HepG2 (cell line): Measurements from ENCODE around the gene TTLL1. TPM values are rescaled to one million over a fixed set of nuclear protein-coding genes. Genes with fewer than 3 reads are reported as not detected.

Source experiments
- DNMT1 ChIP-seq: sonication (generic); formaldehyde crosslinking; IDR thresholded peaks from 2 replicates; pipeline ENCODE4 v1.5.1; 2020; ENCODE audit warnings: mild to moderate bottlenecking, missing genetic modification reagents
- ETS1 ChIP-seq: sonication (generic); formaldehyde crosslinking; IDR thresholded peaks from 2 replicates; pipeline ENCODE4 v1.4.0; 2020; ENCODE audit warnings: missing genetic modification reagents
- FOXP1 ChIP-seq, 2 experiments: fragments of 450-650 bp in 1 of 2; IDR thresholded peaks; 2 replicates each; pipeline ENCODE4 v1.6.1; 2017 to 2018; ENCODE audit warnings: antibody characterized with exemption in 1 of 2
- IRF2 ChIP-seq: IDR thresholded peaks from 2 replicates; pipeline ENCODE4 v1.6.1; 2018; ENCODE audit warnings: missing genetic modification reagents, missing compliant biosample characterization
- LBX2 ChIP-seq: sonication (generic); formaldehyde crosslinking; IDR thresholded peaks from 2 replicates; pipeline ENCODE4 v1.5.0; 2020; ENCODE audit warnings: missing genetic modification reagents, mild to moderate bottlenecking, borderline replicate concordance
- PATZ1 ChIP-seq: sonication (generic); formaldehyde crosslinking; IDR thresholded peaks from 2 replicates; pipeline ENCODE4 v1.4.0; 2020; ENCODE audit warnings: missing genetic modification reagents
- REL ChIP-seq: sonication (generic); formaldehyde crosslinking; conservative IDR thresholded peaks from 2 replicates; pipeline ENCODE4 v1.8.0; 2022; ENCODE audit warnings: mild to moderate bottlenecking, missing genetic modification reagents, moderate library complexity
- STAT6 ChIP-seq: sonication (generic); formaldehyde crosslinking; IDR thresholded peaks from 2 replicates; pipeline ENCODE4 v1.4.0; 2020; ENCODE audit warnings: missing genetic modification reagents, mild to moderate bottlenecking, borderline replicate concordance
- TCF7L2 ChIP-seq: IDR thresholded peaks from 2 replicates; pipeline ENCODE4 v1.6.1; 2011; ENCODE audit warnings: mild to moderate bottlenecking, low read depth, low read length, moderate library complexity
- THAP8 ChIP-seq: sonication (generic); formaldehyde crosslinking; IDR thresholded peaks from 2 replicates; pipeline ENCODE4 v1.5.1; 2020; ENCODE audit warnings: missing genetic modification reagents, mild to moderate bottlenecking, borderline replicate concordance
- ZFYVE20 ChIP-seq: sonication (generic); formaldehyde crosslinking; IDR thresholded peaks from 2 replicates; pipeline ENCODE4 v1.8.0; 2023; ENCODE audit warnings: low read depth, mild to moderate bottlenecking, moderate library complexity, missing genetic modification reagents, borderline replicate concordance
- ZNF256 ChIP-seq: sonication (generic); formaldehyde crosslinking; conservative IDR thresholded peaks from 2 replicates; pipeline ENCODE4 v1.4.0; 2020; ENCODE audit warnings: missing genetic modification reagents
- ZNF318 ChIP-seq: sonication (generic); formaldehyde crosslinking; IDR thresholded peaks from 2 replicates; pipeline ENCODE4 v1.4.0; 2020; ENCODE audit warnings: mild to moderate bottlenecking, missing genetic modification reagents
- ZNF737 ChIP-seq: sonication (generic); formaldehyde crosslinking; IDR thresholded peaks from 2 replicates; pipeline ENCODE4 v1.5.0; 2020; ENCODE audit warnings: missing genetic modification reagents, mild to moderate bottlenecking, borderline replicate concordance
- polyA plus RNA-seq, 8 experiments: library from polyadenylated mRNA; depleted of rRNA in 3 of 8; stranded (reverse) in 7 of 8; unstranded in 1 of 8; fragments of >200 nt; fragmentation: Illumina TruSeq in 4 of 8; extraction: Trizol in 4 of 8; gene quantifications; 2 replicates each; pipeline versions ENCODE4 v1.2.1 to v1.2.3, GENCODE V29; 2011 to 2016; ENCODE audit warnings: low read depth in 4 of 8, missing spikeins in 1 of 8, mixed read lengths in 1 of 8; ENCODE audit not compliant: insufficient read depth in 1 of 8
- total RNA-seq, 5 experiments: library from RNA; depleted of rRNA; stranded (reverse); fragments of >200 nt; fragmentation: Illumina TruSeq; extraction: Trizol; gene quantifications; 2 replicates each; pipeline ENCODE4 v1.2.3, GENCODE V29; 2016; ENCODE audit warnings: low read depth in 1 of 5

Gene TTLL1
- total and polyA plus RNA-seq, 2 of the 13 experiments (the other 11 are each of a cell fraction or from before 2014, with no cell fraction given), result 1.6 to 5.3 TPM

GRCh38 chr22:43114958-43115357, 25.8 kb upstream of the TTLL1 start (continued):
- TF ChIP-seq THAP8 (no peak), DNMT1 (CRISPR knock-in tag) (no peak), ZNF737 (no peak), PATZ1 (CRISPR knock-in tag) (peak; percentile 70), LBX2 (CRISPR knock-in tag) (no peak), STAT6 (no peak), REL (no peak), ZNF256 (CRISPR knock-in tag) (no peak), TCF7L2 (no peak), FOXP1 (IDR thresholded peaks at IDR 0.05) (no peak), FOXP1 (CRISPR knock-in tag; IDR thresholded peaks at IDR 0.05) (peak; percentile 71), IRF2 (CRISPR knock-in tag) (no peak), ETS1 (CRISPR knock-in tag) (no peak), ZNF318 (CRISPR knock-in tag) (no peak), ZFYVE20 (CRISPR knock-in tag) (no peak)
